ENCODE measurements around the gene GXYLT2.

Gene GXYLT2

GRCh38 chr3:73018790-73019441, 131.1 kb downstream of the GXYLT2 start:
- DNase-seq (ENCODE audit: low spot score), result no peak

GRCh38 chr3:73021301-73021835, 133.5 kb downstream of the GXYLT2 start:
- DNase-seq (ENCODE audit: low spot score), result no peak

- no peak for DNase-seq (ENCODE audit: low spot score)
These were observed 137.0 kb downstream of the GXYLT2 start for GRCh38 chr3:73024836-73025235.

- no peak for DNase-seq (ENCODE audit: low spot score)
These were observed 138.4 kb downstream of the GXYLT2 start for GRCh38 chr3:73026111-73026759.

All from cerebellar cortex (tissue), 1 donor.